Fibroblast of skin of back (primary cell): ENCODE data around the gene FSTL1.
A peak's percentile ranks its signal among the peaks of the same experiment; 100 is the strongest.
"Not testable (repeated sequence)": the region's sequence is repeated elsewhere in the genome, so short reads cannot be mapped to it uniquely, and the experiment has no call there.

ENCODE experiments used
- DNase-seq: peaks from one replicate; pipeline ENCODE4 v3.0.0-alpha.2; 2013

Gene FSTL1

DNA sequence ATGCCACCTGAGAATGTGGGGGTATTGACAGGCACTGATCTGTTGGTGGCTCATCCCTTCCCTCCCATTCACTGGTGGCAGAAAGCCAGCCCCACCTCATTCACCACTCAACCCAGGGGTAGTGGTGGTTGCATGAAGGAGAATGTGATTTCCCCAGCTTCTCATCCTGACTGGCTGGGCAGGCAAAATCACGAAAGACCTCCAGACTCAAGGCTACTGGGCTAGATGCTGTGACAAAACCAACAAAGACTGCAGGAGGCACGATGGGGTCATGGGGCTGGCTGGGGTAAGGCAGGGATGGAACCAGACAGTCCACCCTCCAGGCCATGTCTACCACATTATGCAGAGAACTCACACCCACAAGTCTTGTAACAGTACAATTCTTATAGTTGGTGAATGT is 33.9 kb downstream of the FSTL1 start:
- no peak for DNase-seq

DNA sequence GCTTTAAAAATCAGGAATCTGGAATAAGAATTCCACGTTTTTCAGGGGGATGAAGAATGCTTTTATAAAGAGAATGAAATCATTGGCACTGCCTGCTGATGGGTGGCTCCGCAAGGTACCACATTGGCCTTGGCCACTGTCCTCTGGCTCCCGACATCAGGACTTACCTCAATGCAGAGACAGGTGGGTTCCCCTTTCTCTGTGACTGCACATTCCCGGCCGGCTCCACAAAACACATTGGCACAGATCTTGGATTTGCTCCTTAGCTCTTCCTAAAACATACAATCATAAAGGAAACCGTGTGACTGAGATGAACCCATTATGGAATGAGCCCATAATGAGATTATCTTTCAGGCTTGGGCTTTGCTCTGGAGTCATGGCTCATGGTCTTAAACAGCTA is 35.0 kb downstream of the FSTL1 start:
- DNase-seq: no peak

DNA sequence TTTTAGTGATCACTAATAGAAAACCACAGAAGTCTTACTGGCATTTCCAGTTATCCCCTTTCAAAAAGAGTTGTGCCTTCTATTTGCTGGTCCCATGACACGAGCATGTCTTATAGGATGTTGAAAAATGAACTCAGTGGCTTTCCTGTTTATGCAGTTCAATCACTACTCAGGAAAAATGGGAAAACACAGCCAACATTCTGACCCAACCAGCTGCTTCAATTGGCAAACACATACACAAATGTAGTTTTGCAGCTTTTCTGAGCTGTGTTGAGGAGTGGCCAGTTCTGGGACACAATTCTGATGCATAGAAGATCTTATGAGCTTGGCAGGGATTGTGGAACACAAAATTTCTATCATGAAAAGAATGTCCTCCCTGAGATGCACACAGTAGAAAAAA is 40.3 kb downstream of the FSTL1 start:
- DNase-seq: no peak

GRCh38 chr3:120410116-120410515 is 40.7 kb downstream of the FSTL1 start:
- DNase-seq: no peak

GRCh38 chr3:120407508-120408287 is 43.1 kb downstream of the FSTL1 start:
- DNase-seq: no peak

- peak; percentile 26 for DNase-seq
Observed at GRCh38 chr3:120404876-120405275, 45.9 kb downstream of the FSTL1 start.

DNA sequence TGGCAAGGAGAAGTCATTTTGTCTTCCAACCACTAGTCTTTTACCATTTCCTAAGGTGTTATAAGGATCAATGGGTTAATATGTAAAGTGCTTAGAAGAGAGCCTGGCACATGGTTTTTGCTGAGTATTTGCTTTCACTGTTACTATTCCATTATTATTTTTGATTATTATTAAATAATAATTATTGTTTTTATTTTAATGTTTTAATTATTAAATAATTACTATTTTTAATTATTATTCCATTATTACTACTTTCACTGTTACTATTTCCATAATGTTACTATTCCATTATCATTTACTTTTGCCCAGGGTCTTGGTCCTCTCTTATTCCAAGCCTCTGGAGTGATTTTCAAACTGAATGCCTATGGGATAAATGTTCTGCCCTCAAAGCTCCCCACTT is 48.5 kb downstream of the FSTL1 start:
- no peak for DNase-seq

DNA sequence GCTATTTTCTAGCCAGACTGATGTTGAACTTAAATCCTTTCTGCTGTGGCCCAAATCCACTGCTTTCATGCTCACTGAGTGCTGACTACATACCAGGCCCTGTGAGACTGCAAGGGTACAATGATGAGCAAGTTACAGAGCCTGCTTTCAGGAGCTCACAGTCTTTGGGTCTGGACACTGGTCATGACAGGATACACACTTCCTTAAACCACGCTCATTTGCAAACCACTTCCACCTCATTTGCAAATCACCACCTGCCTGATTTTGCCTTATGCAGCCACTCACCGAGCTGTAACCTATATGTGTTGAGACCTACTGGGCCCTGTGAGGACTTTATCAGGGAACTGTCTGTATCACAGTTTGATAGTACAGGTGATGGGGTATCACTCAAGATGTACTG is 51.4 kb downstream of the FSTL1 start:
- DNase-seq: no peak

GRCh38 chr3:120396469-120396868 is 54.3 kb downstream of the FSTL1 start:
- no peak for DNase-seq

GRCh38 chr3:120394347-120394746 is 56.4 kb downstream of the FSTL1 start:
- no peak for DNase-seq

GRCh38 chr3:120393761-120394160 is 57.0 kb downstream of the FSTL1 start:
- DNase-seq: no peak

- peak; percentile 26 for DNase-seq
Observed at GRCh38 chr3:120393243-120393642, 57.5 kb downstream of the FSTL1 start.

- DNase-seq: no peak
Observed at GRCh38 chr3:120382941-120383447, 67.8 kb downstream of the FSTL1 start.

- DNase-seq: no peak
Observed at GRCh38 chr3:120381503-120381902, 69.3 kb downstream of the FSTL1 start.

GRCh38 chr3:120377948-120378347 is 72.8 kb downstream of the FSTL1 start:
- DNase-seq: not testable (repeated sequence)

DNA sequence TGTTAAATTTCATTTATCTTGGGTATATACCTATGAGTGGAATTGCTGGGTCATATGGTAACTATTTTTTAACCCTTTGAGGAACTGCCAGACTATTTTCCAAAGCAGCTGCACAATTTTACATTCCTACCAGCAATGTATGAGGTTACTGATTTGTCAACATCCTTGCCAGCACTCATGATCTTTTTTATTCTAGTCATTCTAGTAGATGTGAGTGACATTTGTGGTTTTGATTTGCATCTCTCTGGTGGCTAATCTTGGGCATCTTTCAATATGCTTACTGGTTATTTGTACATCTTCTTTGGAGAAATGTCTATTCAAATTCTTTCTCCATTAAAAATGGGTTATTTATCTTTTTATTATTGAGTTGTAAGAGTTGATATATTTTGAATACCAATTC is 80.3 kb downstream of the FSTL1 start:
- DNase-seq: no peak

DNA sequence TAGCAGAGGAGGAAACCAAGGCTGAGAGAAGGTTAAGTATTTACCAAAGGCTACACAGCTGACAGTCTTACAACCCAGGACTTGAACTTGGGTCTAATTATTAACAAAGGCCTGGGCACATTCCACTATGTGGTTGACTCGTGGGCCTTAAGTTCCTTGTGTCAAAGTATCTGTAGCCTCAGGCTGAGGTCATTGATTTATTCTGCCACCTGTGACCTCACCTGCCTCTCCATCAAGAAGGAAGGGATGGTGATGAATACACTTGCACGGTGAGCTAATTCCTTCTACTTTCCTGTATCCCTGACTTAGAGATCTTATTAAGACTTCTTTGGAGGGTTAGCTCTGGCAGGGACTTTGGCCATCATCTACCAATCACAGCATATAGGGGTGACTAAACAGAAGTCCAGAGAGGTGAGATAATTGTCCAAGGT is 81.7 kb downstream of the FSTL1 start:
- no peak for DNase-seq

DNA sequence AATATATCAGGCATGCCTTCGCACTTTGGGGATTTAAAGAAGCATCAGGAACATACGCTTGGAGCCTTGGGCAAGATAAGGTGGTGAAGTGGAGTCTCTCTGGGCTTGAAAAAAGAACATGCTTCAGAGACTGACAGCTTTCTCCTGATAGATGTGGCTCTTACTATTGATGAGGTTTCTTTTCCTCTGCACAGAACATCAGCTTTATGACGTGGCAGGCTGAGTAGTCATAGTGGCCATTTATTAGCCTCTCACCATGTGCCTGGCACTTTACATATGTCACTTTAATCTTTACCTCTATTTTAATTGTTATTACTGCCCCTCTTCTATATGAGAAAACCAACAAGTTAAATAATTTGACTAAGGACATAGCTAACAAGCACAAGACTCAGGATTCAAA is 82.6 kb downstream of the FSTL1 start:
- DNase-seq: no peak

GRCh38 chr3:120364821-120365220 is 86.0 kb downstream of the FSTL1 start:
- peak; percentile 65 for DNase-seq

- DNase-seq: no peak
Observed at GRCh38 chr3:120364101-120364500, 86.7 kb downstream of the FSTL1 start.

- DNase-seq: no peak
Observed at GRCh38 chr3:120357807-120358206, 93.0 kb downstream of the FSTL1 start.

DNA sequence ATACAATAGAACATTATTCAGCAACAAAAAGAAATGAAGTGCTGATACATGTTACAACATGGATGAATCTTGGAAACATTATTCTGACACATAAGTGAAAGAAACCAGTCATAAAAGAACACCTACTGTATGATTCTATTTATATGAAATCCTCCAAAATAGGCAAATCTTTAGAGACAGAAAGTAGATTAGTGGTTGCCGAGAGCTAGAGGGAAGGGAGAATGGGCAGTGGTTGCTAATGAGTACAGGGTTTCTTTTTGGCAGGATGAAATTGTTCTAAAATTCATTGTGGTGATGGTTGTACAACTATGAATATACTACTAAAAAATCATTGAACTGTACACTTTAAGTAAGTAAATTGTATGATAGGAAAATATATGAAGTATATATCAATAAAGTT is 95.3 kb downstream of the FSTL1 start:
- DNase-seq: no peak

GRCh38 chr3:120353463-120353862 is 97.3 kb downstream of the FSTL1 start:
- no peak for DNase-seq

- no peak for DNase-seq
Observed at GRCh38 chr3:120352017-120352416, 98.8 kb downstream of the FSTL1 start.
